ENCODE measurements around the gene DTD1.

DNA sequence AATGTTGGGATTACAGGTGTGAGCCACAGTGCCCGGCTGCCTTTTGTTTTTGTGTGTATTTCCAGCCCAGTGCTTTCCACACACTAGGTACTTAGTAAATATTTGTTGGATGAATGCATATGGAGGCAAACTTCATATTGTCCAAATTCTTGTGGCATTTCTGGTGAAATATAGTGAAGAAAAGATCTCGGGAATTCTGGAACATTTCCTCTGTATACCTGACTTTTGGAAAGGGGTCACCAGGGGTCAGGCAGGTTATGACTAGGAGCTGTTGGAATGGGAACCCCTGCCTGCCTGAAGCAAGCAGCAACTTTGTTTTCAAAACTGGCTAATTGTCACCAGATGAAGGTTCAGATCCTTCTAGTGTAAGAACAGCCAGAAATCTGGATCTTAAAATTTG lies 213.7 kb downstream of the DTD1 start:
- TF ChIP-seq, protein P1, sequence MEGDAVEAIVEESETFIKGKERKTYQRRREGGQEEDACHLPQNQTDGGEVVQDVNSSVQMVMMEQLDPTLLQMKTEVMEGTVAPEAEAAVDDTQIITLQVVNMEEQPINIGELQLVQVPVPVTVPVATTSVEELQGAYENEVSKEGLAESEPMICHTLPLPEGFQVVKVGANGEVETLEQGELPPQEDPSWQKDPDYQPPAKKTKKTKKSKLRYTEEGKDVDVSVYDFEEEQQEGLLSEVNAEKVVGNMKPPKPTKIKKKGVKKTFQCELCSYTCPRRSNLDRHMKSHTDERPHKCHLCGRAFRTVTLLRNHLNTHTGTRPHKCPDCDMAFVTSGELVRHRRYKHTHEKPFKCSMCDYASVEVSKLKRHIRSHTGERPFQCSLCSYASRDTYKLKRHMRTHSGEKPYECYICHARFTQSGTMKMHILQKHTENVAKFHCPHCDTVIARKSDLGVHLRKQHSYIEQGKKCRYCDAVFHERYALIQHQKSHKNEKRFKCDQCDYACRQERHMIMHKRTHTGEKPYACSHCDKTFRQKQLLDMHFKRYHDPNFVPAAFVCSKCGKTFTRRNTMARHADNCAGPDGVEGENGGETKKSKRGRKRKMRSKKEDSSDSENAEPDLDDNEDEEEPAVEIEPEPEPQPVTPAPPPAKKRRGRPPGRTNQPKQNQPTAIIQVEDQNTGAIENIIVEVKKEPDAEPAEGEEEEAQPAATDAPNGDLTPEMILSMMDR (IDR thresholded peaks at IDR 0.05) = no peak
- TF ChIP-seq POLR2A (IDR thresholded peaks at IDR 0.05) (no peak), EP300 (IDR thresholded peaks at IDR 0.05) (no peak)

Measured in gastroesophageal sphincter (tissue), 3 donors.